ENCODE results near the gene FDPS.

DNA sequence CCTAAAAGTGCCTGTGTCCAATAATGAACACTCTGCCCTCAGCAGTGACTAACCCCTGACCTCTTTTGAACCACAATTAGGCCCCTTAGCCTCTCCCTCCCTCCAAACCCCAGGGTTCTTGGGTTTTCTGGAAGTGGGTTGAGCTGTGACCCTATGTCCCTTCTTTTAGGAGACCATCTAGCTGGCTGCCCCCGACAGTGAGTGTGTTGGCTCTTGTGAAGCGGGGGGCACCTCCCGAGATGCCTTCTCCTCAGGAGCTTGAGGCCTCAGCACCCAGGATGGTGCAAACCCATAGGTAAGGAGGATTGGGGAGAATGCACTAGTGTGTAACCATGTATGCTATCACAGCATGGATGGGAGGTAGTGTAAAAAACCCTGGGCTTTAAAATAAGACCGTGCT, 19.3 kb downstream of the FDPS start:
- TF ChIP-seq, protein P1, sequence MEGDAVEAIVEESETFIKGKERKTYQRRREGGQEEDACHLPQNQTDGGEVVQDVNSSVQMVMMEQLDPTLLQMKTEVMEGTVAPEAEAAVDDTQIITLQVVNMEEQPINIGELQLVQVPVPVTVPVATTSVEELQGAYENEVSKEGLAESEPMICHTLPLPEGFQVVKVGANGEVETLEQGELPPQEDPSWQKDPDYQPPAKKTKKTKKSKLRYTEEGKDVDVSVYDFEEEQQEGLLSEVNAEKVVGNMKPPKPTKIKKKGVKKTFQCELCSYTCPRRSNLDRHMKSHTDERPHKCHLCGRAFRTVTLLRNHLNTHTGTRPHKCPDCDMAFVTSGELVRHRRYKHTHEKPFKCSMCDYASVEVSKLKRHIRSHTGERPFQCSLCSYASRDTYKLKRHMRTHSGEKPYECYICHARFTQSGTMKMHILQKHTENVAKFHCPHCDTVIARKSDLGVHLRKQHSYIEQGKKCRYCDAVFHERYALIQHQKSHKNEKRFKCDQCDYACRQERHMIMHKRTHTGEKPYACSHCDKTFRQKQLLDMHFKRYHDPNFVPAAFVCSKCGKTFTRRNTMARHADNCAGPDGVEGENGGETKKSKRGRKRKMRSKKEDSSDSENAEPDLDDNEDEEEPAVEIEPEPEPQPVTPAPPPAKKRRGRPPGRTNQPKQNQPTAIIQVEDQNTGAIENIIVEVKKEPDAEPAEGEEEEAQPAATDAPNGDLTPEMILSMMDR (conservative IDR thresholded peaks at IDR 0.05; ENCODE audit: low read depth, low read length): no peak
- no peak for TF ChIP-seq EZH2 (IDR thresholded peaks at IDR 0.05; ENCODE audit: borderline replicate concordance, low read depth, low read length, poor library complexity, severe bottlenecking)
